ENCODE measurements around the gene KIR2DL1. TPM values are rescaled to one million over a fixed set of nuclear protein-coding genes. Genes with fewer than 3 reads are reported as not detected.
A peak's percentile ranks its signal among the peaks of the same experiment; 100 is the strongest.
"Not testable (repeated sequence)": the region's sequence is repeated elsewhere in the genome, so short reads cannot be mapped to it uniquely, and the experiment has no call there.

The KIR2DL1 gene
- total and polyA plus RNA-seq, 9 donors = 0.12 TPM; not detected in 8

- H3K9me3 ChIP-seq (replicated peaks; ENCODE audit: control insufficient read depth, low read depth, low read length) = peaks cover 28% of the 10 kb centered on the region
- DNase-seq; H3K27me3 ChIP-seq (ENCODE audit: control insufficient read depth, insufficient read depth, low read length); H3K4me1 ChIP-seq (ENCODE audit: control insufficient read depth, insufficient read depth, low read length); H3K4me3 ChIP-seq (ENCODE audit: low read length); H3K36me3 ChIP-seq (ENCODE audit: control insufficient read depth, insufficient read depth, low read length); H3K27ac ChIP-seq (ENCODE audit: low read length): not testable (repeated sequence)
- 93% methylated on average over 3 of the region's 15 CpGs for WGBS (ENCODE audit: insufficient coverage)
Observed at GRCh38 chr19:54771018-54771960, 1.7 kb downstream of the KIR2DL1 start.

GRCh38 chr19:54772666-54773065 is 3.1 kb downstream of the KIR2DL1 start:
- H3K36me3 ChIP-seq (ENCODE audit: control insufficient read depth, insufficient read depth, low read length); H3K4me1 ChIP-seq (ENCODE audit: control insufficient read depth, insufficient read depth, low read length); H3K27ac ChIP-seq (ENCODE audit: low read length); H3K27me3 ChIP-seq (ENCODE audit: control insufficient read depth, insufficient read depth, low read length); H3K4me3 ChIP-seq (ENCODE audit: low read length); DNase-seq: not testable (repeated sequence)
- peaks cover 28% of the 10 kb centered on the region for H3K9me3 ChIP-seq (replicated peaks; ENCODE audit: control insufficient read depth, low read depth, low read length)
- WGBS (ENCODE audit: insufficient coverage) = 56% methylated on average over 1 of the region's 2 CpGs

DNA sequence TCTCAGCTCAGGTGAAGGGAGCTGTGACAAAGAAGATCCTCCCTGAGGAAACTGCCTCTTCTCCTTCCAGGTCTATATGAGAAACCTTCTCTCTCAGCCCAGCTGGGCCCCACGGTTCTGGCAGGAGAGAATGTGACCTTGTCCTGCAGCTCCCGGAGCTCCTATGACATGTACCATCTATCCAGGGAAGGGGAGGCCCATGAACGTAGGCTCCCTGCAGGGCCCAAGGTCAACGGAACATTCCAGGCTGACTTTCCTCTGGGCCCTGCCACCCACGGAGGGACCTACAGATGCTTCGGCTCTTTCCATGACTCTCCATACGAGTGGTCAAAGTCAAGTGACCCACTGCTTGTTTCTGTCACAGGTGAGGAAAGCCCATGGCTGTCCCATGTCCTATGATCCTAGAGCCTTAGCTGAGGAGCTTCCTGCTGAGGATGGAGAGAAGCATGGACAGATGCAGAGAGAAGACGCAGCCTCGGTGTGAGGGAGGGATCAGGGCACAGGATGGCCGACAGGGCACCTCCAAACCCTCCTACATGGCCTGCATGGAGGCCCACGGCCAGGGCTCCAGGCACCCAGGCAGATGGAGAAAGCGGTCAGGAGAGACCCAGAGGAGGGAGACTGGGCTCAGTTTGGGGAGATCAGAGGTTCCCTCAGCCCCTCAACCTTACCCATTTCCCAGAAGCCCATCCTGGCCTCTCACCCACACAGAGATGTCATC is 5.7 kb downstream of the KIR2DL1 start:
- not testable (repeated sequence) for DNase-seq; H3K4me3 ChIP-seq (ENCODE audit: low read length); H3K4me1 ChIP-seq (ENCODE audit: control insufficient read depth, insufficient read depth, low read length); H3K27ac ChIP-seq (ENCODE audit: low read length); H3K36me3 ChIP-seq (ENCODE audit: control insufficient read depth, insufficient read depth, low read length); H3K27me3 ChIP-seq (ENCODE audit: control insufficient read depth, insufficient read depth, low read length)
- WGBS (ENCODE audit: insufficient coverage) = 78% methylated on average over 5 of the region's 12 CpGs
- H3K9me3 ChIP-seq (replicated peaks; ENCODE audit: control insufficient read depth, low read depth, low read length) = peaks cover 27% of the 10 kb centered on the region

DNA sequence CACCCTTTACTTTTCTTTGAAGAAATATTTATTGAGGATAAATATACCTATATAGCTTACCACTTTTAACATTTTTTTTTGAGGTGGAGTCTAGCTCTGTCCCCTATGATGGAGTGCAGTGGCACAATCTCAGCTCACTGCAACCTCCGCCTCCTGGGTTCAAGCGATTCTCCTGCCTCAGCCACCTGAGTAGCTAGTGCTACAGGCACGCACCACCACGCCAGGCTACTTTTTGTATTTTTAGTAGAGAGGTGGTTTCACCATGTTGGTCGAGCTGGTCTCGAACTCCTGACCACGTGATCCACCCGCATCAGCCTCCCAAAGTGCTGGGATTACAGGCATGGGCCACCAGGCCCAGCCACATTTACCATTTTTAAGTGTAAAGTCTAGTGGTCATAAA is 6.2 kb downstream of the KIR2DL1 start:
- H3K27me3 ChIP-seq (ENCODE audit: control insufficient read depth, insufficient read depth, low read length); H3K27ac ChIP-seq (ENCODE audit: low read length); H3K4me3 ChIP-seq (ENCODE audit: low read length); DNase-seq; H3K4me1 ChIP-seq (ENCODE audit: control insufficient read depth, insufficient read depth, low read length); H3K36me3 ChIP-seq (ENCODE audit: control insufficient read depth, insufficient read depth, low read length): not testable (repeated sequence)
- peaks cover 22% of the 10 kb centered on the region for H3K9me3 ChIP-seq (replicated peaks; ENCODE audit: control insufficient read depth, low read depth, low read length)
- WGBS (ENCODE audit: insufficient coverage) = no CpG with 5 or more reads among the region's 8 CpGs

GRCh38 chr19:54777851-54778250 is 8.3 kb downstream of the KIR2DL1 start:
- not testable (repeated sequence) for H3K36me3 ChIP-seq (ENCODE audit: control insufficient read depth, insufficient read depth, low read length); H3K27ac ChIP-seq (ENCODE audit: low read length); H3K27me3 ChIP-seq (ENCODE audit: control insufficient read depth, insufficient read depth, low read length); H3K4me1 ChIP-seq (ENCODE audit: control insufficient read depth, insufficient read depth, low read length); DNase-seq; H3K4me3 ChIP-seq (ENCODE audit: low read length)
- H3K9me3 ChIP-seq (replicated peaks; ENCODE audit: control insufficient read depth, low read depth, low read length) = peaks cover 10% of the 10 kb centered on the region
- no CpG with 5 or more reads among the region's 4 CpGs for WGBS (ENCODE audit: insufficient coverage)

DNA sequence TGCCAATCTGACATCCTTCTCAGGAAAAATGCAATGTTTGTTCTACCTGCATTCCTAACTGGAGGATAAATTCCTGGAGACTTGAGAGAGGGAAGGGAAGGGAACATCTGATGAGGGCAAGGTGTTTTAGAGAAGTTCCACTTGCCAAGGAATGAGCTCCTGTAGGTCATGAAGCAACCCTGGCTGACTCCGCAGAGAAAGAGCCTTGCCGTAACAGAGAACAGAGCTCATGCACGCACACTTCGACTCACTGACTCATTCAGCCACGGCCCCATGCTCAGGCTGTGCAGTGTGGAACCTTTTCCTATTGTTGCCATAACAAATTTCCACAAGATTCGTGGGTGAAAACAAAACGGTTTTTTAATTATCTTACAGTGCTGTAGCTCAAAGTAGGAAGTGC is 9.3 kb downstream of the KIR2DL1 start:
- not testable (repeated sequence) for H3K4me3 ChIP-seq (ENCODE audit: low read length); H3K4me1 ChIP-seq (ENCODE audit: control insufficient read depth, insufficient read depth, low read length); DNase-seq; H3K36me3 ChIP-seq (ENCODE audit: control insufficient read depth, insufficient read depth, low read length); H3K27ac ChIP-seq (ENCODE audit: low read length); H3K9me3 ChIP-seq (replicated peaks; ENCODE audit: control insufficient read depth, low read depth, low read length); H3K27me3 ChIP-seq (ENCODE audit: control insufficient read depth, insufficient read depth, low read length)
- no CpG with 5 or more reads among the region's 7 CpGs for WGBS (ENCODE audit: insufficient coverage)

- H3K4me1 ChIP-seq (ENCODE audit: control insufficient read depth, insufficient read depth, low read length); H3K27me3 ChIP-seq (ENCODE audit: control insufficient read depth, insufficient read depth, low read length); DNase-seq; H3K4me3 ChIP-seq (ENCODE audit: low read length); H3K36me3 ChIP-seq (ENCODE audit: control insufficient read depth, insufficient read depth, low read length); H3K27ac ChIP-seq (ENCODE audit: low read length): not testable (repeated sequence)
- WGBS (ENCODE audit: insufficient coverage) = 57% methylated on average over 1 of the region's 4 CpGs
- peaks cover 18% of the 10 kb centered on the region for H3K9me3 ChIP-seq (replicated peaks; ENCODE audit: control insufficient read depth, low read depth, low read length)
Observed at GRCh38 chr19:54782916-54783315, 13.3 kb downstream of the KIR2DL1 start.

DNA sequence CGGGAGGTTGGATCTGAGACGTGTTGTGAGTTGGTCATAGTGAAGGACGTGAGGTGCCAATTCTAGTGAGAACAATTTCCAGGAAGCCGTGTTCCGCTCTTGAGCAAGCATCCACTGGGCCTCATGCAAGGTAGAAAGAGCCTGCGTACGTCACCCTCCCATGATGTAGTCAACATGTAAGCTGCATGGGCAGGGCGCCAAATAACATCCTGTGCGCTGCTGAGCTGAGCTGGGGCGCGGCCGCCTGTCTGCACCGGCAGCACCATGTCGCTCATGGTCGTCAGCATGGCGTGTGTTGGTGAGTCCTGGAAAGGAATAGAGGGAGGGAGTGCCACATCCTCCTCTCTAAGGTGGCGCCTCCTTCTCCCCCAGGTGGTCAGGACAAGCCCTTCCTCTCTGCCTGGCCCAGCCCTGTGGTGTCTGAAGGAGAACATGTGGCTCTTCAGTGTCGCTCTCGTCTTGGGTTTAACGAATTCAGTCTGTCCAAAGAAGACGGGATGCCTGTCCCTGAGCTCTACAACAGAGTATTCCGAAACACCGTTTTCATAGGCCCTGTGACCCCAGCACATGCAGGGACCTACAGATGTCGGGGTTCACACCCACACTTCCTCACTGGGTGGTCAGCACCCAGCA is 16.6 kb downstream of the KIR2DL1 start:
- H3K4me1 ChIP-seq (ENCODE audit: control insufficient read depth, insufficient read depth, low read length); H3K27me3 ChIP-seq (ENCODE audit: control insufficient read depth, insufficient read depth, low read length); H3K27ac ChIP-seq (ENCODE audit: low read length); DNase-seq; H3K4me3 ChIP-seq (ENCODE audit: low read length); H3K36me3 ChIP-seq (ENCODE audit: control insufficient read depth, insufficient read depth, low read length): not testable (repeated sequence)
- H3K9me3 ChIP-seq (replicated peaks; ENCODE audit: control insufficient read depth, low read depth, low read length) = peaks cover 13% of the 10 kb centered on the region
- 83% methylated on average over 13 of the region's 24 CpGs for WGBS (ENCODE audit: insufficient coverage)

DNA sequence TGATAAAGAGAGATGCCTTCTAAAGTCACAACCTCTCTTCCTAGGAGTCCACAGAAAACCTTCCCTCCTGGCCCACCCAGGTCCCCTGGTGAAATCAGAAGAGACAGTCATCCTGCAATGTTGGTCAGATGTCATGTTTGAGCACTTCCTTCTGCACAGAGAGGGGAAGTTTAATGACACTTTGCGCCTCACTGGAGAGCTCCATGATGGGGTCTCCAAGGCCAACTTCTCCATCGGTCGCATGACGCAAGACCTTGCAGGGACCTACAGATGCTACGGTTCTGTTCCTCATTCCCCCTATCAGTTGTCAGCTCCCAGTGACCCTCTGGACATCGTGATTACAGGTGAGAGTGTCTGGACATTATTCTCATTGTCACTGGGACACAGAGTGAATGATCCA is 18.6 kb downstream of the KIR2DL1 start:
- not testable (repeated sequence) for H3K4me3 ChIP-seq (ENCODE audit: low read length); H3K36me3 ChIP-seq (ENCODE audit: control insufficient read depth, insufficient read depth, low read length); H3K27me3 ChIP-seq (ENCODE audit: control insufficient read depth, insufficient read depth, low read length); H3K27ac ChIP-seq (ENCODE audit: low read length); H3K4me1 ChIP-seq (ENCODE audit: control insufficient read depth, insufficient read depth, low read length)
- 40% methylated on average over 1 of the region's 6 CpGs for WGBS (ENCODE audit: insufficient coverage)
- peaks cover 13% of the 10 kb centered on the region for H3K9me3 ChIP-seq (replicated peaks; ENCODE audit: control insufficient read depth, low read depth, low read length)
- DNase-seq = peak; percentile 13

- Histone ChIP-seq H3K9me3 (replicated peaks; ENCODE audit: control insufficient read depth, low read depth, low read length) (peaks cover 6% of the 10 kb centered on the region), H3K27me3 (ENCODE audit: control insufficient read depth, insufficient read depth, low read length) (no peaks in the 10 kb centered on the region), H3K4me3 (ENCODE audit: low read length) (no peak overlapping the region), H3K36me3 (ENCODE audit: control insufficient read depth, insufficient read depth, low read length) (no peaks in the 10 kb centered on the region), H3K27ac (ENCODE audit: low read length) (no peak overlapping the region), H3K4me1 (ENCODE audit: control insufficient read depth, insufficient read depth, low read length) (no peaks in the 10 kb centered on the region)
- no peak for DNase-seq
- WGBS (ENCODE audit: insufficient coverage) = 66% methylated on average over 2 of the region's 5 CpGs
Observed at GRCh38 chr19:54790711-54791110, 21.1 kb downstream of the KIR2DL1 start.
